ENCODE measurements around the gene SLC13A3.

Gene SLC13A3

GRCh38 chr20:46530640-46531039, 120.6 kb downstream of the SLC13A3 start:
- H3K4me3 ChIP-seq (ENCODE audit: low read depth, low read length), result no peak overlapping the region
- TF ChIP-seq, protein P1, sequence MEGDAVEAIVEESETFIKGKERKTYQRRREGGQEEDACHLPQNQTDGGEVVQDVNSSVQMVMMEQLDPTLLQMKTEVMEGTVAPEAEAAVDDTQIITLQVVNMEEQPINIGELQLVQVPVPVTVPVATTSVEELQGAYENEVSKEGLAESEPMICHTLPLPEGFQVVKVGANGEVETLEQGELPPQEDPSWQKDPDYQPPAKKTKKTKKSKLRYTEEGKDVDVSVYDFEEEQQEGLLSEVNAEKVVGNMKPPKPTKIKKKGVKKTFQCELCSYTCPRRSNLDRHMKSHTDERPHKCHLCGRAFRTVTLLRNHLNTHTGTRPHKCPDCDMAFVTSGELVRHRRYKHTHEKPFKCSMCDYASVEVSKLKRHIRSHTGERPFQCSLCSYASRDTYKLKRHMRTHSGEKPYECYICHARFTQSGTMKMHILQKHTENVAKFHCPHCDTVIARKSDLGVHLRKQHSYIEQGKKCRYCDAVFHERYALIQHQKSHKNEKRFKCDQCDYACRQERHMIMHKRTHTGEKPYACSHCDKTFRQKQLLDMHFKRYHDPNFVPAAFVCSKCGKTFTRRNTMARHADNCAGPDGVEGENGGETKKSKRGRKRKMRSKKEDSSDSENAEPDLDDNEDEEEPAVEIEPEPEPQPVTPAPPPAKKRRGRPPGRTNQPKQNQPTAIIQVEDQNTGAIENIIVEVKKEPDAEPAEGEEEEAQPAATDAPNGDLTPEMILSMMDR (IDR thresholded peaks at IDR 0.05; ENCODE audit: insufficient read depth, low read depth, low read length, missing control alignments), result no peak
- no peak for DNase-seq (ENCODE audit: low read depth)

GRCh38 chr20:46523696-46524328, 127.4 kb downstream of the SLC13A3 start:
- TF ChIP-seq, protein P1 (IDR thresholded peaks at IDR 0.05; ENCODE audit: insufficient read depth, low read depth, low read length, missing control alignments), result no peak
- H3K4me3 ChIP-seq (ENCODE audit: low read depth, low read length), result no peak overlapping the region
- DNase-seq (ENCODE audit: low read depth), result peak; percentile 19

DNA sequence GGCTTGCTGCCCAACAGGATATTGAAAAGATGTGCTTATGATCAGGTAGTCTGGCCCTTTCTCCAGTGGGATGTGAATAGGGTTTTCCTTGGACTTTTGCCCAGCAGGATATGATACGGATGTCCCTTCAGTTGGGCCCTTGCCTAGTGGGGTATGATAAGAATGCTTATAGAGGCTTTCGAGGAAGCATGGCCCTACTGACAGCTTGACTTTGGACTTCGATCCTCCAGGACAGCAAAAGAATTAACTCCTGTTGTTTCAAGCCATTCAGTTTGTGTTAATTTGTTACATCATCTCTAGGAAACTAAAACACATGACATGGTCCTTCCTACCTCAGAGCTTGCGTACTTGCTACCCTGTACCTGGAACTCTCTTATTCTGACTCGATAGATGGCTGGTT, 128.2 kb downstream of the SLC13A3 start:
- no peak overlapping the region for H3K4me3 ChIP-seq (ENCODE audit: low read depth, low read length)
- DNase-seq (ENCODE audit: low read depth), result no peak
- TF ChIP-seq, protein P1 (IDR thresholded peaks at IDR 0.05; ENCODE audit: insufficient read depth, low read depth, low read length, missing control alignments), result no peak

GRCh38 chr20:46520976-46521579, 130.2 kb downstream of the SLC13A3 start:
- H3K4me3 ChIP-seq (ENCODE audit: low read depth, low read length), result no peak overlapping the region
- TF ChIP-seq, protein P1 (IDR thresholded peaks at IDR 0.05; ENCODE audit: insufficient read depth, low read depth, low read length, missing control alignments), result peak; percentile 79
- DNase-seq (ENCODE audit: low read depth), result peak; percentile 74

DNA sequence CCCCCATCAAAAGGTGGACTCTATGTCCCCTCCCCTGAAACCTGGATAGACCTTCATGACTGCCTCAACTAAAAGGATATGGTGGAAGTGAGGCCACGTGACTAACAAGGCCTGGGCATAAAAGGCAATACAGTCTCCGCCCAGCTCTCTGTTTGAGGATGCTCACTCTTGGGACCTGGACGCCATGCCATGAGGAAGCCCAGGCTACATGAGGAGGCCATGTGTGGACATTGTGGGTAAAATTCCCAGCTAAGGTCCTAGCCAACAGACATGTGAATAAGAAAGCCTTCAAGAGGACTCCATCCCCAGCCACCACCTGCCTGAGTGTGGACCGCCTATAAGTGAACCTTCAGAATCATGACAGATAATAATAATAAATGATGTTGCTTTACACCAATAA, 130.7 kb downstream of the SLC13A3 start:
- TF ChIP-seq, protein P1 (IDR thresholded peaks at IDR 0.05; ENCODE audit: insufficient read depth, low read depth, low read length, missing control alignments), result no peak
- no peak for DNase-seq (ENCODE audit: low read depth)
- no peak overlapping the region for H3K4me3 ChIP-seq (ENCODE audit: low read depth, low read length)

GRCh38 chr20:46519471-46520068, 131.7 kb downstream of the SLC13A3 start:
- DNase-seq (ENCODE audit: low read depth), result no peak
- no peak overlapping the region for H3K4me3 ChIP-seq (ENCODE audit: low read depth, low read length)
- TF ChIP-seq, protein P1 (IDR thresholded peaks at IDR 0.05; ENCODE audit: insufficient read depth, low read depth, low read length, missing control alignments), result no peak

Data from GM12865 (cell line).